H1 (cell line): ENCODE data around the gene COPS2. TPM values are rescaled to one million over a fixed set of nuclear protein-coding genes. Genes with fewer than 3 reads are reported as not detected.
"Not testable (repeated sequence)": the region's sequence is repeated elsewhere in the genome, so short reads cannot be mapped to it uniquely, and the experiment has no call there.

Experiments used
- CTCF ChIA-PET: fragments of 300-600 bp; sonication (Branson Sonifier 250); formaldehyde crosslinking; loops from one replicate; lab custom pipeline; 2021; ENCODE audit not compliant: partially characterized antibody; lab: Charles Lee
- POLR2A ChIA-PET: fragments of 300-600 bp; sonication (Branson Sonifier 250); formaldehyde crosslinking; loops from one replicate; lab custom pipeline; 2021; ENCODE audit warnings: inconsistent platforms; ENCODE audit not compliant: partially characterized antibody; lab: Charles Lee
- DNase-seq, 2 experiments: peaks; one replicate each; pipeline versions ENCODE4 v3.0.0 to v3.0.0-alpha.2; 2010 to 2022; ENCODE audit warnings: low spot score in 2 of 2, low read depth in 1 of 2, mixed read lengths in 1 of 2
- FAIRE-seq: peaks from 2 replicates; lab custom pipeline; 2011; peaks lifted over from hg19 to GRCh38; lab: Jason Lieb, UNC
- H2AFZ ChIP-seq: 2 replicates; pipeline ENCODE4 v1.8.1; 2012; ENCODE audit warnings: low read length, inconsistent platforms
- H2AK5ac ChIP-seq: 2 replicates; pipeline ENCODE4 v1.6.1; 2013; ENCODE audit warnings: low read depth, low read length
- H2BK120ac ChIP-seq: replicated peaks from 2 replicates; pipeline ENCODE3; 2013; ENCODE audit warnings: low read depth, low read length, inconsistent platforms
- H2BK12ac ChIP-seq: 2 replicates; pipeline ENCODE4 v1.6.1; 2013; ENCODE audit warnings: low read depth, low read length
- H2BK15ac ChIP-seq: 2 replicates; pipeline ENCODE4 v1.6.1; 2013; ENCODE audit warnings: low read length
- H2BK20ac ChIP-seq: 2 replicates; pipeline ENCODE4 v1.6.1; 2013; ENCODE audit warnings: low read length
- H2BK5ac ChIP-seq: 2 replicates; pipeline ENCODE4 v1.6.1; 2013; ENCODE audit warnings: low read depth, low read length
- H3K14ac ChIP-seq: 2 replicates; pipeline ENCODE4 v1.6.1; 2013; ENCODE audit warnings: inconsistent platforms; ENCODE audit not compliant: insufficient read length
- H3K18ac ChIP-seq: 2 replicates; pipeline ENCODE4 v1.6.1; 2013; ENCODE audit warnings: low read length; ENCODE audit errors: extremely low read depth
- H3K23ac ChIP-seq: 2 replicates; pipeline ENCODE4 v1.6.1; 2013; ENCODE audit warnings: inconsistent platforms; ENCODE audit not compliant: insufficient read length
- H3K23me2 ChIP-seq: 2 replicates; pipeline ENCODE4 v1.6.1; 2013; ENCODE audit warnings: low read depth, low read length
- H3K27ac ChIP-seq: 2 replicates; pipeline ENCODE4 v1.6.1; 2011; ENCODE audit warnings: low read depth, low read length, inconsistent platforms
- H3K27me3 ChIP-seq, 4 experiments: replicated peaks in 1 of 4; 1 replicate in 1 of 4; 2 replicates in 3 of 4; pipeline versions ENCODE4 v1.6.1 to v1.8.1; 2011 to 2013; ENCODE audit warnings: low read length in 3 of 4, mild to moderate bottlenecking in 3 of 4, inconsistent platforms in 2 of 4, mixed read lengths in 2 of 4, moderate library complexity in 1 of 4; ENCODE audit not compliant: control insufficient read depth in 3 of 4, insufficient read depth in 3 of 4; ENCODE audit errors: extremely low read depth in 1 of 4
- H3K36me3 ChIP-seq, 4 experiments: 2 replicates each; pipeline versions ENCODE4 v1.6.1 to v1.8.1; 2011 to 2013; ENCODE audit warnings: mild to moderate bottlenecking in 4 of 4, low read length in 3 of 4, moderate library complexity in 2 of 4, control low read depth in 1 of 4, inconsistent platforms in 1 of 4; ENCODE audit not compliant: insufficient read depth in 4 of 4, control insufficient read depth in 2 of 4
- H3K4ac ChIP-seq: replicated peaks from 2 replicates; pipeline ENCODE3; 2013; ENCODE audit warnings: low read length, low read depth, mixed read lengths, inconsistent platforms; ENCODE audit not compliant: insufficient read length
- H3K4me1 ChIP-seq, 4 experiments: replicated peaks in 1 of 4; 1 replicate in 1 of 4; 2 replicates in 3 of 4; pipeline versions ENCODE4 v1.6.1 to v1.8.1; 2011 to 2013; ENCODE audit warnings: low read length in 3 of 4, inconsistent platforms in 2 of 4, mixed read lengths in 1 of 4; ENCODE audit not compliant: insufficient read depth in 4 of 4, control insufficient read depth in 3 of 4
- H3K4me2 ChIP-seq, 2 experiments: 2 replicates each; pipeline versions ENCODE4 v1.6.1 to v1.8.1; 2011 to 2013; ENCODE audit warnings: low read depth in 2 of 2, low read length in 2 of 2, control low read depth in 1 of 2, inconsistent platforms in 1 of 2, mild to moderate bottlenecking in 1 of 2; ENCODE audit not compliant: insufficient read depth in 1 of 2
- H3K4me3 ChIP-seq, 4 experiments: fragments of 200-600, 300-600 bp in 1 of 4; sonication (generic), shearing (Covaris generic), sonication (Bioruptor Twin) in 1 of 4; 2 replicates each; pipeline versions ENCODE4 v1.5.1 to v1.8.1; 2011 to 2016; ENCODE audit warnings: low read length in 4 of 4, low read depth in 3 of 4, control low read depth in 2 of 4, inconsistent platforms in 2 of 4, mild to moderate bottlenecking in 2 of 4, mixed read lengths in 1 of 4, moderate library complexity in 1 of 4; ENCODE audit not compliant: insufficient read depth in 2 of 4; ENCODE audit errors: extremely low read depth in 1 of 4
- H3K56ac ChIP-seq: replicated peaks from 2 replicates; pipeline ENCODE3; 2013; ENCODE audit warnings: low read depth, mild to moderate bottlenecking, mixed read lengths, low read length, inconsistent platforms; ENCODE audit not compliant: insufficient read length
- H3K79me1 ChIP-seq: 2 replicates; pipeline ENCODE4 v1.6.1; 2013; ENCODE audit warnings: low read depth, low read length, control low read depth
- H3K79me2 ChIP-seq, 2 experiments: 2 replicates each; pipeline versions ENCODE4 v1.6.1 to v1.8.1; 2012 to 2013; ENCODE audit warnings: low read length in 2 of 2, mild to moderate bottlenecking in 2 of 2, inconsistent platforms in 1 of 2; ENCODE audit not compliant: insufficient read depth in 2 of 2, control insufficient read depth in 1 of 2
- H3K9ac ChIP-seq, 4 experiments: replicated peaks in 1 of 4; 1 replicate in 1 of 4; 2 replicates in 3 of 4; pipeline versions ENCODE4 v1.6.1 to v1.8.1; 2011 to 2013; ENCODE audit warnings: low read depth in 3 of 4, low read length in 3 of 4, control low read depth in 2 of 4, mild to moderate bottlenecking in 2 of 4, moderate library complexity in 2 of 4, inconsistent platforms in 1 of 4; ENCODE audit errors: extremely low read depth in 1 of 4
- H3K9me3 ChIP-seq, 2 experiments: 2 replicates each; pipeline versions ENCODE4 v1.6.1 to v1.8.1; 2012 to 2013; ENCODE audit warnings: mild to moderate bottlenecking in 2 of 2, moderate library complexity in 2 of 2, control low read depth in 1 of 2, inconsistent platforms in 1 of 2, low read depth in 1 of 2, low read length in 1 of 2, mixed read lengths in 1 of 2; ENCODE audit not compliant: insufficient read depth in 2 of 2
- H4K20me1 ChIP-seq, 2 experiments: replicated peaks in 1 of 2; 2 replicates each; pipeline versions ENCODE3 to v1.8.1; 2011 to 2013; ENCODE audit warnings: inconsistent platforms in 2 of 2, low read length in 2 of 2, mild to moderate bottlenecking in 1 of 2; ENCODE audit not compliant: insufficient read depth in 2 of 2, control insufficient read depth in 1 of 2
- H4K5ac ChIP-seq: 2 replicates; pipeline ENCODE4 v1.6.1; 2013; ENCODE audit warnings: low read length, low read depth, mixed read lengths, inconsistent platforms; ENCODE audit not compliant: insufficient read length
- H4K8ac ChIP-seq: 2 replicates; pipeline ENCODE4 v1.8.0; 2013; ENCODE audit warnings: mild to moderate bottlenecking, moderate library complexity, low read length, inconsistent platforms; ENCODE audit not compliant: insufficient read depth; ENCODE audit errors: extremely low read depth
- H4K91ac ChIP-seq: replicated peaks from 2 replicates; pipeline ENCODE3; 2013; ENCODE audit warnings: low read length, mixed read lengths, inconsistent platforms; ENCODE audit not compliant: insufficient read length
- WGBS, 2 experiments: shearing (Covaris generic) in 1 of 2; methylation state at CpG; one replicate each; pipeline versions ENCODE4 v1.1.6 to v1.1.7; 2013 to 2015; ENCODE audit warnings: low lambda C conversion rate in 2 of 2, mixed read lengths in 2 of 2, inconsistent platforms in 1 of 2, low coverage in 1 of 2, missing lambda C conversion rate in 1 of 2; ENCODE audit not compliant: insufficient replicate concordance in 2 of 2, insufficient coverage in 1 of 2, insufficient read length in 1 of 2; ENCODE audit errors: extremely low coverage in 1 of 2, missing lambda C conversion rate in 1 of 2; 5-methylcytosine and 5-hydroxymethylcytosine counted together
- microRNA-seq, 2 experiments: library from miRNA; unstranded; fragments of <30 nt; microRNA quantifications; one replicate each; pipeline versions ENCODE4 to v1.2.0, GENCODE V29; 2016 to 2020; ENCODE audit warnings: borderline microRNAs expressed in 2 of 2, borderline number of aligned reads in 2 of 2, borderline replicate concordance in 1 of 2
- polyA plus RNA-seq, 7 experiments: library from polyadenylated mRNA; depleted of rRNA in 3 of 7; stranded (reverse) in 5 of 7; unstranded in 2 of 7; fragments of >200 nt in 5 of 7; fragments of 200-250 nt in 2 of 7; gene quantifications; 1 replicate in 5 of 7; 2 replicates in 1 of 7; 4 replicates in 1 of 7; pipeline versions ENCODE4 v1.2.1 to v1.2.3, GENCODE V29; 2011 to 2013; ENCODE audit warnings: missing spikeins in 2 of 7, mixed read lengths in 2 of 7
- small RNA-seq: library from polyadenylated mRNA; stranded (forward); fragments of <200 nt; extraction: miRNeasy Mini kit (QIAGEN cat#:217004); gene quantifications from one replicate; pipeline ENCODE3, GENCODE V24; 2013; ENCODE audit not compliant: insufficient read depth
- total RNA-seq: library from RNA; stranded (reverse); fragmentation: NEBNext Ultra II Directional; extraction: Animal tissue kit (Norgen Biotek cat#: 25700); gene quantifications from 2 replicates; pipeline ENCODE4 v1.2.1, GENCODE V29; 2021

COPS2 gene
- total and polyA plus RNA-seq, 2 of the 8 experiments (the other 6 are each of a cell fraction or from before 2014, with no cell fraction given): 17.7 to 85.1 TPM

- H2AFZ ChIP-seq, CTCF ChIA-PET, H2BK120ac ChIP-seq, H3K27me3 ChIP-seq, FAIRE-seq, H3K79me2 ChIP-seq, H3K23ac ChIP-seq, H2BK15ac ChIP-seq, H3K9ac ChIP-seq, H4K20me1 ChIP-seq, POLR2A ChIA-PET, H2BK5ac ChIP-seq, H4K5ac ChIP-seq, H3K9me3 ChIP-seq, H3K4me2 ChIP-seq, H3K79me1 ChIP-seq, H3K27ac ChIP-seq, H3K56ac ChIP-seq, H3K4me3 ChIP-seq, H3K14ac ChIP-seq, H3K4me1 ChIP-seq, H3K36me3 ChIP-seq, DNase-seq, H3K18ac ChIP-seq, H2BK20ac ChIP-seq, H3K23me2 ChIP-seq, H2BK12ac ChIP-seq, H3K4ac ChIP-seq, H4K91ac ChIP-seq, H4K8ac ChIP-seq, H2AK5ac ChIP-seq: not testable (repeated sequence)
- WGBS, 2 experiments: 89% methylated on average over 6 of the region's 6 CpGs; no CpG with 5 or more reads in 1 of the 2 experiments
These were observed 80.7 kb downstream of the COPS2 start for GRCh38 chr15:49074589-49075287.

Small RNAs within 50 kb of the gene (microRNA-seq; reads per million reads assigned to microRNA genes)
- gene MIR4716: 0 reads per million in 2 experiments

Small RNAs within 50 kb of the gene (small RNA-seq; reads per million reads assigned to genes)
- gene MIR4716: not detected
- gene RF00019: not detected
- gene RN7SL307P: not detected

Other genes starting within 250 kb of the COPS2 start
- gene SHC4, start 191.7 kb downstream of the COPS2 start, total RNA-seq: 0.30 and 0.54 TPM in 2 replicates
- 0.15 and 0.36 TPM in 2 replicates for gene SHC4, start 191.7 kb downstream of the COPS2 start, polyA plus RNA-seq (2011; rRNA removed)
- 22.8 and 25.7 TPM in 2 replicates for gene SECISBP2L, start 109.2 kb downstream of the COPS2 start, total RNA-seq
- gene SECISBP2L, start 109.2 kb downstream of the COPS2 start, polyA plus RNA-seq (2011; rRNA removed): 7.6 and 9.5 TPM in 2 replicates
- 16.1 and 18.0 TPM in 2 replicates for gene GALK2, start 14.6 kb upstream of the COPS2 start, total RNA-seq
- gene GALK2, start 14.6 kb upstream of the COPS2 start, polyA plus RNA-seq (2011; rRNA removed): 6.9 and 8.7 TPM in 2 replicates